ENCODE measurements around the gene ZBTB8A. TPM values are rescaled to one million over a fixed set of nuclear protein-coding genes. Genes with fewer than 3 reads are reported as not detected.

The ZBTB8A gene
- total RNA-seq, 4 donors from 2014 or later: 7.9 to 10.6 (median 9.1) TPM

DNA sequence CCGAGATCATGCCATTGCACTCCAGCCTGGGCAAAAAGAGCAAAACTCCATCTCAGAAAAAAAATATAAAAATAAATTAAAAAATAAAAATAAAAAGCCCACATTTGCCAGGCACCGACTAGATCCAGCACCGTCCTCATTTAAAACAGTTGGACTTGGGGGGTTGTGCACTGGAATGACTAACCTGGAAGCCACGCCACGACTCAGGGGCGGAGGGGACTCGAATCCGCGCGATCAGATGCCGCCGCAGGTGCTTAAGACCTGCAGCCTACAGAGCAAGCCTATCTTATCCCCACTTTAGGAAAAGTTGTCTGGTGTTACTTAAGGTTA is 72.6 kb downstream of the ZBTB8A start:
- TF ChIP-seq, protein P1, sequence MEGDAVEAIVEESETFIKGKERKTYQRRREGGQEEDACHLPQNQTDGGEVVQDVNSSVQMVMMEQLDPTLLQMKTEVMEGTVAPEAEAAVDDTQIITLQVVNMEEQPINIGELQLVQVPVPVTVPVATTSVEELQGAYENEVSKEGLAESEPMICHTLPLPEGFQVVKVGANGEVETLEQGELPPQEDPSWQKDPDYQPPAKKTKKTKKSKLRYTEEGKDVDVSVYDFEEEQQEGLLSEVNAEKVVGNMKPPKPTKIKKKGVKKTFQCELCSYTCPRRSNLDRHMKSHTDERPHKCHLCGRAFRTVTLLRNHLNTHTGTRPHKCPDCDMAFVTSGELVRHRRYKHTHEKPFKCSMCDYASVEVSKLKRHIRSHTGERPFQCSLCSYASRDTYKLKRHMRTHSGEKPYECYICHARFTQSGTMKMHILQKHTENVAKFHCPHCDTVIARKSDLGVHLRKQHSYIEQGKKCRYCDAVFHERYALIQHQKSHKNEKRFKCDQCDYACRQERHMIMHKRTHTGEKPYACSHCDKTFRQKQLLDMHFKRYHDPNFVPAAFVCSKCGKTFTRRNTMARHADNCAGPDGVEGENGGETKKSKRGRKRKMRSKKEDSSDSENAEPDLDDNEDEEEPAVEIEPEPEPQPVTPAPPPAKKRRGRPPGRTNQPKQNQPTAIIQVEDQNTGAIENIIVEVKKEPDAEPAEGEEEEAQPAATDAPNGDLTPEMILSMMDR (IDR thresholded peaks at IDR 0.05; ENCODE audit: low read depth): no peak

GRCh38 chr1:32612189-32612881 is 73.1 kb downstream of the ZBTB8A start:
- TF ChIP-seq, protein P1 (IDR thresholded peaks at IDR 0.05; ENCODE audit: low read depth): no peak

GRCh38 chr1:32613472-32613871 is 74.2 kb downstream of the ZBTB8A start:
- TF ChIP-seq, protein P1 (IDR thresholded peaks at IDR 0.05; ENCODE audit: low read depth): no peak

GRCh38 chr1:32618673-32619221 is 79.5 kb downstream of the ZBTB8A start:
- TF ChIP-seq, protein P1 (IDR thresholded peaks at IDR 0.05; ENCODE audit: low read depth): no peak

- TF ChIP-seq, protein P1 (IDR thresholded peaks at IDR 0.05; ENCODE audit: low read depth): no peak
These were observed 80.7 kb downstream of the ZBTB8A start for GRCh38 chr1:32619701-32620485.

- TF ChIP-seq, protein P1 (IDR thresholded peaks at IDR 0.05; ENCODE audit: low read depth): no peak
These were observed 83.0 kb downstream of the ZBTB8A start for GRCh38 chr1:32622205-32622604.

Data from subcutaneous adipose tissue (tissue), 4 donors.